Smooth muscle cell (in vitro differentiated cells): ENCODE results near the gene FCMR. TPM values are rescaled to one million over a fixed set of nuclear protein-coding genes. Genes with fewer than 3 reads are reported as not detected.

Source experiments
- DNase-seq: peaks from one replicate; lab custom pipeline; 2025; ENCODE audit not compliant: unreplicated experiment; lab: John Stamatoyannopoulos, UW
- H2AFZ ChIP-seq: fragments of 200-600 bp; sonication (generic); 2 replicates; pipeline ENCODE4 v1.6.0; 2016; ENCODE audit warnings: antibody characterized with exemption, low read depth, mild to moderate bottlenecking
- H3F3A ChIP-seq: fragments of 200-600 bp; sonication (generic); 2 replicates; pipeline ENCODE4 v1.6.0; 2017; ENCODE audit warnings: antibody characterized with exemption, low read depth
- H3K27ac ChIP-seq: fragments of 200-600 bp; sonication (generic); 2 replicates; pipeline ENCODE4 v1.5.1; 2016; ENCODE audit warnings: low read depth, mild to moderate bottlenecking
- H3K27me3 ChIP-seq: fragments of 200-600 bp; sonication (generic); 2 replicates; pipeline ENCODE4 v1.6.1; 2016; ENCODE audit warnings: low read depth, mild to moderate bottlenecking
- H3K36me3 ChIP-seq: fragments of 200-600 bp; sonication (generic); 2 replicates; pipeline ENCODE4 v1.5.1; 2016; ENCODE audit warnings: low read depth
- H3K4me1 ChIP-seq: fragments of 200-600 bp; sonication (generic); 2 replicates; pipeline ENCODE4 v1.5.1; 2016; ENCODE audit warnings: low read depth
- H3K4me2 ChIP-seq: fragments of 200-600 bp; sonication (generic); 2 replicates; pipeline ENCODE4 v1.6.0; 2016; ENCODE audit warnings: mild to moderate bottlenecking
- H3K4me3 ChIP-seq: fragments of 200-600 bp; sonication (generic); 2 replicates; pipeline ENCODE4 v1.5.1; 2016; ENCODE audit warnings: mild to moderate bottlenecking
- H3K79me2 ChIP-seq: fragments of 200-600 bp; sonication (generic); 2 replicates; pipeline ENCODE4 v1.6.0; 2016; ENCODE audit warnings: low read depth, mild to moderate bottlenecking
- H3K9ac ChIP-seq: fragments of 200-600 bp; sonication (generic); 2 replicates; pipeline ENCODE4 v1.6.0; 2016; ENCODE audit warnings: low read depth
- H3K9me3 ChIP-seq: fragments of 200-600 bp; sonication (generic); replicated peaks from 2 replicates; pipeline ENCODE4 v1.5.1; 2016; ENCODE audit warnings: low read depth
- H4K20me1 ChIP-seq: fragments of 200-600 bp; sonication (generic); 2 replicates; pipeline ENCODE4 v1.6.0; 2016; ENCODE audit warnings: low read depth
- CTCF ChIP-seq: fragments of 200-600 bp; sonication (generic); IDR thresholded peaks from 2 replicates; pipeline ENCODE4 v1.5.1; 2017; ENCODE audit warnings: borderline replicate concordance, mild to moderate bottlenecking, antibody characterized with exemption; ENCODE audit not compliant: insufficient read depth, poor library complexity, severe bottlenecking
- WGBS: methylation state at CpG from one replicate; pipeline ENCODE4 v1.1.7; 2016; ENCODE audit warnings: low lambda C conversion rate; 5-methylcytosine and 5-hydroxymethylcytosine counted together
- polyA plus RNA-seq: library from polyadenylated mRNA; unstranded; fragments of >200 nt; fragmentation: Nextera tagmentation; extraction: Ambion mirVana; gene quantifications from 2 replicates; pipeline ENCODE4 v1.2.1, GENCODE V29; 2016
- total RNA-seq: library from RNA; depleted of rRNA; stranded (reverse); fragments of >200 nt; gene quantifications from 2 replicates; pipeline ENCODE4 v1.2.3, GENCODE V29; 2014

FCMR gene
- total and polyA plus RNA-seq, 2 experiments from 2014 or later, result 1.6 TPM; not detected in 1

- peaks cover 59% of the 10 kb centered on the region for H3K27me3 ChIP-seq
- no peaks in the 10 kb centered on the region for H3K36me3 ChIP-seq
- H3K4me3 ChIP-seq, result no peak overlapping the region
- no peaks in the 10 kb centered on the region for H3K4me1 ChIP-seq
- H4K20me1 ChIP-seq, result no peaks in the 10 kb centered on the region
- no peak overlapping the region for H2AFZ ChIP-seq
- no peak for DNase-seq
- H3K9ac ChIP-seq, result no peak overlapping the region
- no peak for TF ChIP-seq CTCF
- no peaks in the 10 kb centered on the region for H3F3A ChIP-seq
- WGBS, result 68% methylated on average over 5 of the region's 5 CpGs
- no peaks in the 10 kb centered on the region for H3K9me3 ChIP-seq
- H3K4me2 ChIP-seq, result no peak overlapping the region
- H3K79me2 ChIP-seq, result no peaks in the 10 kb centered on the region
- H3K27ac ChIP-seq, result no peak overlapping the region
Observed at GRCh38 chr1:206969090-206969489, 47.3 kb upstream of the FCMR start.

GRCh38 chr1:206967096-206967849 lies 45.5 kb upstream of the FCMR start:
- no peak for TF ChIP-seq CTCF
- Histone ChIP-seq H3F3A (no peaks in the 10 kb centered on the region), H3K79me2 (no peaks in the 10 kb centered on the region), H3K36me3 (no peaks in the 10 kb centered on the region), H3K27ac (no peak overlapping the region), H4K20me1 (no peaks in the 10 kb centered on the region), H3K9ac (no peak overlapping the region), H2AFZ (no peak overlapping the region), H3K27me3 (peaks cover 41% of the 10 kb centered on the region), H3K4me3 (no peak overlapping the region), H3K4me2 (no peak overlapping the region), H3K4me1 (no peaks in the 10 kb centered on the region), H3K9me3 (no peaks in the 10 kb centered on the region)
- DNase-seq, result no peak
- WGBS, result 83% methylated on average over 8 of the region's 8 CpGs

GRCh38 chr1:206965781-206966180 lies 44.0 kb upstream of the FCMR start:
- Histone ChIP-seq H3K79me2 (no peaks in the 10 kb centered on the region), H3K4me1 (no peaks in the 10 kb centered on the region), H4K20me1 (no peaks in the 10 kb centered on the region), H3K9ac (no peak overlapping the region), H3K27me3 (peaks cover 26% of the 10 kb centered on the region), H2AFZ (no peak overlapping the region), H3K4me3 (no peak overlapping the region), H3K4me2 (no peak overlapping the region), H3K27ac (no peak overlapping the region), H3K9me3 (no peaks in the 10 kb centered on the region), H3K36me3 (no peaks in the 10 kb centered on the region), H3F3A (no peaks in the 10 kb centered on the region)
- DNase-seq, result no peak
- WGBS, result 85% methylated on average over 2 of the region's 2 CpGs
- TF ChIP-seq CTCF, result no peak

DNA sequence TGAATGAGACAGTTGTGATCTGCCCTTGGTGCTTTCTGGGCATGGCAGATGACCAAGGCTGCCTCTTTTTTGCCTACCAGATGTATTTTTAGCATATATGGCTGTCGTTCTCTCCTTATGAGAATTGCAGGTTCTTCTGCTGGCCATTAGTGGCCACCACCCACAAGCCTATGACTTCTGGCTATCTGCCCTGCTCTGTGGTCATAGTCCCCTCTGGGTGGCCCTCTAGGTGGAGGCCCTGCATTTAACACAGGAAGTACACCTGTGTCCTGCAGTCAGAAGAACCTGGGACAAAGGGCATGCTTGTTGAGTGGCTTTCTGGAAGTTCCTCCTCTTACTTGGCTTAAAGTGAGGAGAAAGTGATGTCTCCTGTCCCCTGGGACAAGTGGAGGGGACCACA lies 42.0 kb upstream of the FCMR start:
- H4K20me1 ChIP-seq, result no peaks in the 10 kb centered on the region

More for the DNA sequence above, 42.0 kb upstream of the FCMR start:
- Histone ChIP-seq H2AFZ (no peak overlapping the region), H3K4me3 (no peak overlapping the region), H3K9ac (no peak overlapping the region), H3K36me3 (no peaks in the 10 kb centered on the region), H3K79me2 (no peaks in the 10 kb centered on the region), H3F3A (no peaks in the 10 kb centered on the region), H3K27ac (no peak overlapping the region), H3K4me1 (no peaks in the 10 kb centered on the region), H3K4me2 (no peak overlapping the region), H3K27me3 (peaks cover 6% of the 10 kb centered on the region), H3K9me3 (no peaks in the 10 kb centered on the region)
- no peak for TF ChIP-seq CTCF
- no peak for DNase-seq
- 89% methylated on average over 1 of the region's 1 CpG for WGBS
